ENCODE results near the gene TEX26. TPM values are rescaled to one million over a fixed set of nuclear protein-coding genes. Genes with fewer than 3 reads are reported as not detected.

The TEX26 gene
- polyA plus RNA-seq, 1 of the 3 experiments (the other 2 are of a cell fraction) = not detected

DNA sequence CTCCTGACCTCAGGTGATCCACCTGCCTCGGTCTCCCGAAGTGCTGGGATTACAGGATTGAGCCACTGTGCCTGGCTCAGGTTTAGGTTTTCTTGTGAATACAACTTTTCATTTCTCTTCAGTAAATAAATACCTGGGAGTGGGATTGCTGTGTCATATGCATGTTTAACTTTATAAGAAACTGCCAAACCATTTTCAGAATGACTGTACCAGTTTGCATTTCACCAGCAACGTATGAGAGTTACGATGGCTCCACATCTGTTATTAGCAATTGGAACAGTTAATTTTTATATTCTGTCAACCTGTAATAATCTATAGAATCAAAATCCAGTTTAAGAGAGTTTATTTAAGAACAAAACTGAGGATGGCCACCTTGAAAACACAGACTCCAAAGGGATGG, 52.2 kb downstream of the TEX26 start:
- DNase-seq = no peak
- H3K27me3 ChIP-seq (ENCODE audit: insufficient read depth) = no peaks in the 10 kb centered on the region

DNA sequence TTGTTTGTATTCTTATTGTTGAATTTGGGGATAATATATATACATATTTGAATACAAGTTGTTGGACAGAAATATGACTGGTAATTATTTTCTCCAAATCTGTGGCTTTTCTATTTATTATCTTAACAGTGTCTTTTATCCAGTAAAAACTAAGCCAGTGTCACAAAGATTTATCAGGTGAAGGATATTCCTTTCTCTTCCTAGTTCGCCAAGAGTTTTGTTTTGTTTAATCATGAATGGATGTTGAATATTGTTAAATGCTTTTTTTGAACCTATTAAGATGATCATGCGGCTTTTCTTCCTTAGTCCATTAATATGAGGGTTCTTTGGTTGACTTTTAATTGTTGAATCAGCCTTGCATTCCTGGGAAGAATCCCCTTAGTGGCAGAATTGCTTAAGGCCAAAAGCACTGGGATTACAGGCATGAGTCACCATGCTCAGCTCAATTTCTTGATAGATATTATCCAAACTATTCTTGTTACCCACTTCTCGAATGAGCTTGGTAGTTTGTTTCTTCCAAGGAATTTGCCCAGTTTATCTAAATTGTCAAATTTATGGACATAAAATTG, 53.3 kb downstream of the TEX26 start:
- Histone ChIP-seq H3K4me1 (ENCODE audit: control insufficient read depth in 1 of 2, insufficient read depth in 2 of 2, low read depth in 1 of 2, low read length in 1 of 2) (no peaks in the 10 kb centered on the region), H3K9ac (no peak overlapping the region), H3F3A (replicated peaks; ENCODE audit: insufficient read depth) (peaks cover 4% of the 10 kb centered on the region), H3K36me3 (replicated peaks in 1 of 2; ENCODE audit: control insufficient read depth in 1 of 2, insufficient read depth in 2 of 2, low read length in 1 of 2) (no peaks in the 10 kb centered on the region), H3K27me3 (ENCODE audit: insufficient read depth) (no peaks in the 10 kb centered on the region), H3K9me2 (no peaks in the 10 kb centered on the region), H3K79me2 (ENCODE audit: insufficient read depth) (no peaks in the 10 kb centered on the region), H3K4me3 (ENCODE audit: low read depth in 2 of 2, low read length in 1 of 2) (no peak overlapping the region), H4K20me1 (ENCODE audit: insufficient read depth) (no peaks in the 10 kb centered on the region), H3K4me2 (no peak overlapping the region), H3K9me3 (no peaks in the 10 kb centered on the region), H2AFZ (ENCODE audit: low read depth) (peak overlapping the region; percentile 5; the same call in 1 of the 2 replicates), H3K27ac (ENCODE audit: low read depth in 2 of 2, low read length in 1 of 2) (peak overlapping the region in 1 of 2 experiments; percentile 23; a peak in 1 of 4 replicates)
- CTCF ChIA-PET = interaction anchor here (0.8 to 1.1 kb wide), 3 partner anchors 26 to 59 kb away, joined by 3 to 4 read pairs (median 4); no protein-coding TSS in a partner anchor
- no peak for DNase-seq
- no peak for TF ChIP-seq GABPA (IDR thresholded peaks at IDR 0.05; ENCODE audit: low read depth)
- TF ChIP-seq NFIC (IDR thresholded peaks at IDR 0.05; ENCODE audit: borderline replicate concordance) = no peak
- TF ChIP-seq FOSL2 (IDR thresholded peaks at IDR 0.05; ENCODE audit: borderline replicate concordance, low read depth) = peak; percentile 63; the same call in 1 of the 2 replicates
- TF ChIP-seq, protein P1, sequence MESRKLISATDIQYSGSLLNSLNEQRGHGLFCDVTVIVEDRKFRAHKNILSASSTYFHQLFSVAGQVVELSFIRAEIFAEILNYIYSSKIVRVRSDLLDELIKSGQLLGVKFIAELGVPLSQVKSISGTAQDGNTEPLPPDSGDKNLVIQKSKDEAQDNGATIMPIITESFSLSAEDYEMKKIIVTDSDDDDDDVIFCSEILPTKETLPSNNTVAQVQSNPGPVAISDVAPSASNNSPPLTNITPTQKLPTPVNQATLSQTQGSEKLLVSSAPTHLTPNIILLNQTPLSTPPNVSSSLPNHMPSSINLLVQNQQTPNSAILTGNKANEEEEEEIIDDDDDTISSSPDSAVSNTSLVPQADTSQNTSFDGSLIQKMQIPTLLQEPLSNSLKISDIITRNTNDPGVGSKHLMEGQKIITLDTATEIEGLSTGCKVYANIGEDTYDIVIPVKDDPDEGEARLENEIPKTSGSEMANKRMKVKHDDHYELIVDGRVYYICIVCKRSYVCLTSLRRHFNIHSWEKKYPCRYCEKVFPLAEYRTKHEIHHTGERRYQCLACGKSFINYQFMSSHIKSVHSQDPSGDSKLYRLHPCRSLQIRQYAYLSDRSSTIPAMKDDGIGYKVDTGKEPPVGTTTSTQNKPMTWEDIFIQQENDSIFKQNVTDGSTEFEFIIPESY (IDR thresholded peaks at IDR 0.05; ENCODE audit: borderline replicate concordance, low read depth) = no peak
- TF ChIP-seq TCF12 (IDR thresholded peaks at IDR 0.05) = 0 out of 2 replicates have a peak, but pooled peaks have one; percentile 16
- TF ChIP-seq JUND (IDR thresholded peaks at IDR 0.05) = peak; percentile 44; the same call in 1 of the 2 replicates
- no peak for TF ChIP-seq NRF1 (IDR thresholded peaks at IDR 0.05; ENCODE audit: low read depth, low read length)
- POLR2A ChIA-PET = no interaction called here
- WGBS (ENCODE audit: low lambda C conversion rate) = 56% methylated on average over 3 of the region's 3 CpGs

More for the DNA sequence above, 52.2 kb downstream of the TEX26 start:
- Histone ChIP-seq H3K9me2 (no peaks in the 10 kb centered on the region), H3K4me2 (no peak overlapping the region), H3K79me2 (ENCODE audit: insufficient read depth) (no peaks in the 10 kb centered on the region), H3K36me3 (replicated peaks in 1 of 2; ENCODE audit: control insufficient read depth in 1 of 2, insufficient read depth in 2 of 2, low read length in 1 of 2) (no peaks in the 10 kb centered on the region), H3K9ac (no peak overlapping the region), H3F3A (replicated peaks; ENCODE audit: insufficient read depth) (peaks cover 4% of the 10 kb centered on the region), H4K20me1 (ENCODE audit: insufficient read depth) (no peaks in the 10 kb centered on the region), H3K4me1 (ENCODE audit: control insufficient read depth in 1 of 2, insufficient read depth in 2 of 2, low read depth in 1 of 2, low read length in 1 of 2) (no peaks in the 10 kb centered on the region), H3K27ac (ENCODE audit: low read depth in 2 of 2, low read length in 1 of 2) (no peak overlapping the region), H3K4me3 (ENCODE audit: low read depth in 2 of 2, low read length in 1 of 2) (no peak overlapping the region), H3K9me3 (no peaks in the 10 kb centered on the region), H2AFZ (ENCODE audit: low read depth) (no peak overlapping the region)
- CTCF ChIA-PET = no interaction called here
- WGBS (ENCODE audit: low lambda C conversion rate) = 96% methylated on average over 4 of the region's 4 CpGs
- TF ChIP-seq, protein P2, sequence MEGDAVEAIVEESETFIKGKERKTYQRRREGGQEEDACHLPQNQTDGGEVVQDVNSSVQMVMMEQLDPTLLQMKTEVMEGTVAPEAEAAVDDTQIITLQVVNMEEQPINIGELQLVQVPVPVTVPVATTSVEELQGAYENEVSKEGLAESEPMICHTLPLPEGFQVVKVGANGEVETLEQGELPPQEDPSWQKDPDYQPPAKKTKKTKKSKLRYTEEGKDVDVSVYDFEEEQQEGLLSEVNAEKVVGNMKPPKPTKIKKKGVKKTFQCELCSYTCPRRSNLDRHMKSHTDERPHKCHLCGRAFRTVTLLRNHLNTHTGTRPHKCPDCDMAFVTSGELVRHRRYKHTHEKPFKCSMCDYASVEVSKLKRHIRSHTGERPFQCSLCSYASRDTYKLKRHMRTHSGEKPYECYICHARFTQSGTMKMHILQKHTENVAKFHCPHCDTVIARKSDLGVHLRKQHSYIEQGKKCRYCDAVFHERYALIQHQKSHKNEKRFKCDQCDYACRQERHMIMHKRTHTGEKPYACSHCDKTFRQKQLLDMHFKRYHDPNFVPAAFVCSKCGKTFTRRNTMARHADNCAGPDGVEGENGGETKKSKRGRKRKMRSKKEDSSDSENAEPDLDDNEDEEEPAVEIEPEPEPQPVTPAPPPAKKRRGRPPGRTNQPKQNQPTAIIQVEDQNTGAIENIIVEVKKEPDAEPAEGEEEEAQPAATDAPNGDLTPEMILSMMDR (IDR thresholded peaks at IDR 0.05) = no peak
- TF ChIP-seq GABPA (IDR thresholded peaks at IDR 0.05; ENCODE audit: low read depth) (no peak), POLR2AphosphoS5 (IDR thresholded peaks at IDR 0.05; ENCODE audit: low read depth, low read length) (no peak)
- TF ChIP-seq, protein P3, sequence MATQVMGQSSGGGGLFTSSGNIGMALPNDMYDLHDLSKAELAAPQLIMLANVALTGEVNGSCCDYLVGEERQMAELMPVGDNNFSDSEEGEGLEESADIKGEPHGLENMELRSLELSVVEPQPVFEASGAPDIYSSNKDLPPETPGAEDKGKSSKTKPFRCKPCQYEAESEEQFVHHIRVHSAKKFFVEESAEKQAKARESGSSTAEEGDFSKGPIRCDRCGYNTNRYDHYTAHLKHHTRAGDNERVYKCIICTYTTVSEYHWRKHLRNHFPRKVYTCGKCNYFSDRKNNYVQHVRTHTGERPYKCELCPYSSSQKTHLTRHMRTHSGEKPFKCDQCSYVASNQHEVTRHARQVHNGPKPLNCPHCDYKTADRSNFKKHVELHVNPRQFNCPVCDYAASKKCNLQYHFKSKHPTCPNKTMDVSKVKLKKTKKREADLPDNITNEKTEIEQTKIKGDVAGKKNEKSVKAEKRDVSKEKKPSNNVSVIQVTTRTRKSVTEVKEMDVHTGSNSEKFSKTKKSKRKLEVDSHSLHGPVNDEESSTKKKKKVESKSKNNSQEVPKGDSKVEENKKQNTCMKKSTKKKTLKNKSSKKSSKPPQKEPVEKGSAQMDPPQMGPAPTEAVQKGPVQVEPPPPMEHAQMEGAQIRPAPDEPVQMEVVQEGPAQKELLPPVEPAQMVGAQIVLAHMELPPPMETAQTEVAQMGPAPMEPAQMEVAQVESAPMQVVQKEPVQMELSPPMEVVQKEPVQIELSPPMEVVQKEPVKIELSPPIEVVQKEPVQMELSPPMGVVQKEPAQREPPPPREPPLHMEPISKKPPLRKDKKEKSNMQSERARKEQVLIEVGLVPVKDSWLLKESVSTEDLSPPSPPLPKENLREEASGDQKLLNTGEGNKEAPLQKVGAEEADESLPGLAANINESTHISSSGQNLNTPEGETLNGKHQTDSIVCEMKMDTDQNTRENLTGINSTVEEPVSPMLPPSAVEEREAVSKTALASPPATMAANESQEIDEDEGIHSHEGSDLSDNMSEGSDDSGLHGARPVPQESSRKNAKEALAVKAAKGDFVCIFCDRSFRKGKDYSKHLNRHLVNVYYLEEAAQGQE (IDR thresholded peaks at IDR 0.05; ENCODE audit: low read depth, low read length) = no peak
- POLR2A ChIA-PET = no interaction called here

Measured in SK-N-SH (cell line).